GM19023 (cell line): Measurements from ENCODE around the gene ZNF418.
"Not testable (repeated sequence)": the region's sequence is repeated elsewhere in the genome, so short reads cannot be mapped to it uniquely, and the experiment has no call there.

ENCODE experiments used
- ATAC-seq: cut with Tn5 transposase; IDR thresholded peaks from one replicate; pipeline ENCODE4 v1.9.1; 2021; ENCODE audit warnings: mild to moderate bottlenecking, moderate library complexity; ENCODE audit not compliant: unreplicated experiment

ZNF418 gene

GRCh38 chr19:57890706-57891105 lies 44.5 kb downstream of the ZNF418 start:
- ATAC-seq = not testable (repeated sequence)

GRCh38 chr19:57888560-57889231 lies 46.5 kb downstream of the ZNF418 start, which contains the start of gene ZNF814:
Gene ZNF814, minus strand, starts transcription at chr19:57889037. Its CDS starts 235 bp downstream, at chr19:57888802.
- ATAC-seq = no peak

DNA sequence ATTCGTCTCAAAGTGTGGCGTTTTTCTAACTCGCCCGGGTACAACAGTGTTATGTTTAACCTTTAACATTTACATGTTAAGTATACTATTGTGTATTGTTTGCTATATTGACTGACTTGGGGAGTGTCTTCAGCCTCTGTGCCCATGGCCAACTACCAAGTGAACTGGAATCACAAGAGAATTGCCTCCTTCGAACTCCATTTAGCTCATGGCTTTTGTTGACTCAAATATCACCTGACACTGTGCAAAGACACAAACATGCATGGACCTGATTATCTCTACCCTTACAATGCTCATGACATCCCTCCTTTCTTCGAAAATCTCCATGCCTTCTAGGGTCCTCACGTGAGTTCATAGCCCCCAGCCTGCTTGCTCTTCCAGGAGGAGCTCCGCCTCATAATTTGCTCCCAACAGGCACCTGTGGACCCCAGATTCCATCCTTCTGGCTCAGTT lies 47.1 kb downstream of the ZNF418 start:
- ATAC-seq = no peak

DNA sequence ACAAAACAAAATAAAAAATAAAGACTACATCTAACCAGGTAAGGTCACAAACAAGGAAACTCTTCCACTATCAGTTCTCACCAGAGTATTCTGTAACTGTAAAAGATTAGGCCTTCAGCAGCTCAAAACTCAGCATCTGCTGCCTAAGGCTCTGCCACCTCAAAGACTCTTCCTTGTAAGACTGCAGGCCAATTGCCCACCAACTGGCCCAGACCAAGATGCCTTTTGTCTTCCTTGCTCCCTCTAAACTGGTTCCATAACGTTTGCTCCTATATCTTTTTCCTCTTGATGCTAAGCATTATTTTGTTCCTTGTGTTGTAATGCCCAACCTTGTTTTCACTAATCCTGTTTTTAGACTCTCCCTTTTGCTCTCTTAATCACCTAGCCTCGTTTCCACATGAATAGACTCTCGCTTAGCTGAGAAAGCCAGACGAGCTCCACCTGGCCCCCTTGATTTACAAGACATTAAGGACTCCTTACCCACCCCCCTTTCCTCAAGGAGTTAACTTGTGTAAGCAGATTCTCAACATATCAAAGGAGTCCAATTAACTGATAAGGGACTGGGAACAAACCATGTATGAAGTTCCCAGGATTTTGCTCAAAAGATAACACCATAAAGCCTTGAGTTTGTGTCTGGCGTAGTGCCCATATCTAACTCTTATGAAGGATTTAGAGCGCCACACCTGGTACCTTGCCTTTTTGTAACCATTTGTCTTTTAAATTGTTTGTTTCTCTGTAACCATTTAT lies 47.8 kb downstream of the ZNF418 start:
- ATAC-seq = no peak

DNA sequence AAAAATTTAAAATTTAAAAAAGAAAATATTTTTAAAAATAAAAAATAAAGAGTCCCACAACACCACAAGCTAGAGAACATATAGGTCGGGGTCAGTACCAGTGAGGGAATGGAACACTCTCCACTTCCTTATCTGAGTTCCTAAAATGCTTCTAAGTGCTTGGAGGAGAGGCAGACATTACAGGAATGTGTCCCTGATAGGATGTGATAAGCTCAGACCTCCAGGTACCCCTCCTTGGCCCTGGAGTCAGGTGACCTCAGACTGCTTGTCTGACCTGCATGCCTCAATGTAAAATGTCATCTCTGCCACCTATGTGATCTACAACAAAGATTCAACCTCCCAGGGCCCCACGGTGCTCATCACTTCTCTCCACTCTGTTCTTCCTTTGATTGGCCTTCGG lies 49.2 kb downstream of the ZNF418 start:
- ATAC-seq = no peak

DNA sequence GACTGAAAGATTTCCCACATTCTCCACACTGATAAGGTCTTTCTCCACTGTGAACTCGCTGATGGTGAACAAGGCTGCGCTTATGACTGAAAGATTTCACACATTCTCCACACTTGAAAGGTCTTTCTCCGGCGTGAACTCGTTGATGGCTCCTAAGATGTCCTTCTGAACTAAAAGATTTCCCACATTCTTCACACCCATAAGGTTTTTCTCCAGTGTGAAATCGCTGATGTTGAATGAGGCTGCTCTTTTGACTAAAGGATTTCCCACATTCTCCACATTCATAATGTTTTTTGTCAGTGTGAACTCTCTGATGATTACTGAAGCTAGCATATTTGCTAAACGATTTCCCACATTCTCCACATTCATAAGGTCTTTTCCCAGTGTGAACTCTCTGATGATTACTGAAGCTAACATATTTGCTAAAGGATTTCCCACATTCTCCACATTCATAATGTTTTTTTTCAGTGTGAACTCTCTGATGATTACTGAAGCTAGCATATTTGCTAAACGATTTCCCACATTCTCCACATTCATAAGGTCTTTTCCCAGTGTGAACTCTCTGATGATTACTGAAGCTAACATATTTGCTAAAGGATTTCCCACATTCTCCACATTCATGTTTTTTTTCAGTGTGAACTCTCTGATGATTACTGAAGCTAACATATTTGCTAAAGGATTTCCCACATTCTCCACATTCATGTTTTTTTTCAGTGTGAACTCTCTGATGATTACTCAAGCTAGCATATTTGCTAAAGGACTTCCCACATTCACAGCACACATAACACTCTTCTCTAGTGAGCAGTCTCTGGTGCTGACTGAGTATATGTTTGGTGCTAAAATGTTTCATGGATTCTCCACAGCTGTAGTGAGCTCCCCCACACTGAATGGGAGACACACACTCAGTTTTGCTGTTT lies 61.1 kb downstream of the ZNF418 start:
- ATAC-seq = not testable (repeated sequence)

DNA sequence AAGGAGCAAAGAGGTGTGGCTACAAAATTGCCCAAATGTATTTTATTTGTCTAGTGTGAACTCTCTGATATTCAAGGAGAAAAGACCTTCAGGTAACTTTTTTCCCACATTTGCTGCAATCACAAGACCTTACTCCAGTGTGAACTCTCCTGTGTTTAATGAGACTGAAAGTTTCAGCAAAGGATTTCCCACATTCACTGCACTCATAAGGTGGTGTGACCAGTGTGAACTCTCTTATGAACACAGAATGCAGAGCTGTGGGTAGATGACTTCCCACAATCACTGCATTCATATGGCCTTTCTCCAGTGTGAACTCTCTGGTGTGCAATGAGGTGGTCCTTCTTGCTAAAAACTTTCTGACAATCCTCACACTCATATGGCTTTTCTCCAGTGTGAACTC lies 62.8 kb downstream of the ZNF418 start:
- ATAC-seq = no peak
